Bronchial epithelial cell (primary cell): ENCODE data around the gene RTL10. TPM values are rescaled to one million over a fixed set of nuclear protein-coding genes. Genes with fewer than 3 reads are reported as not detected.

ENCODE experiments used
- DNase-seq: peaks from one replicate; pipeline ENCODE4 v3.0.0-alpha.2; 2010; ENCODE audit warnings: low read depth
- FAIRE-seq: peaks from 2 replicates; lab custom pipeline; 2011; peaks lifted over from hg19 to GRCh38; lab: Jason Lieb, UNC
- H3K27me3 ChIP-seq: 2 replicates; pipeline ENCODE4 v1.5.1; 2011; ENCODE audit warnings: low read length; ENCODE audit not compliant: control insufficient read depth, insufficient read depth
- H3K36me3 ChIP-seq: 2 replicates; pipeline ENCODE4 v1.5.1; 2011; ENCODE audit warnings: low read length; ENCODE audit not compliant: control insufficient read depth, insufficient read depth
- H3K4me3 ChIP-seq: 2 replicates; pipeline ENCODE4 v1.5.1; 2011; ENCODE audit warnings: mild to moderate bottlenecking, low read depth, low read length, control low read depth
- CTCF ChIP-seq: IDR thresholded peaks from 2 replicates; pipeline ENCODE4 v1.5.1; 2011; ENCODE audit warnings: mild to moderate bottlenecking, moderate library complexity, low read length, control low read depth, inconsistent platforms; ENCODE audit not compliant: insufficient read depth, severe bottlenecking
- total RNA-seq: library from RNA; depleted of rRNA; stranded (reverse); fragments of >200 nt; gene quantifications from 2 replicates; pipeline ENCODE4 v1.2.1, GENCODE V29; 2014

Gene RTL10
- total RNA-seq, 1 donor from 2014 or later: 9.5 TPM

GRCh38 chr22:19868333-19868732, 13.7 kb upstream of the RTL10 start:
- Histone ChIP-seq H3K4me3 (no peak overlapping the region), H3K36me3 (no peaks in the 10 kb centered on the region), H3K27me3 (no peaks in the 10 kb centered on the region)
- DNase-seq (no peak), FAIRE-seq (no peak)
- peak; percentile 21 for TF ChIP-seq CTCF

- TF ChIP-seq CTCF: no peak
- Histone ChIP-seq H3K27me3 (no peaks in the 10 kb centered on the region), H3K4me3 (no peak overlapping the region), H3K36me3 (no peaks in the 10 kb centered on the region)
- no peak for DNase-seq
- FAIRE-seq: no peak
These were observed 12.9 kb upstream of the RTL10 start for GRCh38 chr22:19867617-19868016.

GRCh38 chr22:19866665-19867009, 12.0 kb upstream of the RTL10 start:
- H3K4me3 ChIP-seq: no peak overlapping the region
- no peaks in the 10 kb centered on the region for H3K27me3 ChIP-seq
- no peaks in the 10 kb centered on the region for H3K36me3 ChIP-seq
- no peak for FAIRE-seq
- no peak for DNase-seq
- TF ChIP-seq CTCF: no peak

- H3K4me3 ChIP-seq: no peak overlapping the region
- TF ChIP-seq CTCF: no peak
- no peaks in the 10 kb centered on the region for H3K36me3 ChIP-seq
- no peak for DNase-seq
- no peaks in the 10 kb centered on the region for H3K27me3 ChIP-seq
- no peak for FAIRE-seq
These were observed 10.6 kb upstream of the RTL10 start for GRCh38 chr22:19865141-19865829.

GRCh38 chr22:19864538-19865106, 9.9 kb upstream of the RTL10 start:
- FAIRE-seq: no peak
- no peaks in the 10 kb centered on the region for H3K27me3 ChIP-seq
- H3K36me3 ChIP-seq: no peaks in the 10 kb centered on the region
- no peak overlapping the region for H3K4me3 ChIP-seq
- TF ChIP-seq CTCF: no peak
- no peak for DNase-seq

GRCh38 chr22:19863571-19863970, 8.9 kb upstream of the RTL10 start:
- Histone ChIP-seq H3K27me3 (no peaks in the 10 kb centered on the region), H3K36me3 (no peaks in the 10 kb centered on the region), H3K4me3 (no peak overlapping the region)
- TF ChIP-seq CTCF: no peak
- FAIRE-seq: no peak
- no peak for DNase-seq
